ENCODE results near the gene SMARCA2.

- TF ChIP-seq YY1 (IDR thresholded peaks at IDR 0.05; ENCODE audit: insufficient read depth, insufficient read length): no peak
- TF ChIP-seq ZNF274 (IDR thresholded peaks at IDR 0.05; ENCODE audit: low read depth, low read length): no peak
Measured at GRCh38 chr9:2109069-2109650, 94.0 kb downstream of the SMARCA2 start.
